Measurements from ENCODE around the gene NEK4. TPM values are rescaled to one million over a fixed set of nuclear protein-coding genes. Genes with fewer than 3 reads are reported as not detected.

The NEK4 gene
- total and polyA plus RNA-seq, 10 of the 15 experiments (the other 5 are each of a cell fraction or from before 2014, with no cell fraction given): 7.0 to 29.1 (median 16.4) TPM

DNA sequence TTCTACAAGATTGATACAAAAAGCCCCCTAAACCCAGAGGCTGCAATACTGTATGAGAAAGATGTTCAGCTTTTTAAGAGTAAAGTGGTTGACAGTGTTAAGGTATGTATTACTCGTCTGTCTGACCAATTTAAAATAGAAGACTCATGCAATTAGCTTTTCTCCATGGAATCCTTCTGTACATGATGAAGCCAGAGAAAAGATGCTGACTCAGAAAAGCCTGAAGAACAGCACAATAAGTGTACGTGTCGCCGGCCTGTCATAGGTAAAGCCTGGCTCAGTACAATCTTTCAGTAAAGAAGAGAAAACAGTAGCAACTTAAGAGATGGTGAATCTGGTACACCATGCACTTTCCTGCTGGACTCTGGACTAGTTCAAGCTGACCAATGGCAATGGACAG lies 16.4 kb downstream of the NEK4 start:
- no peak overlapping the region for H3K27ac ChIP-seq (ENCODE audit: control insufficient read depth, insufficient read depth)
- 84% methylated on average over 4 of the region's 4 CpGs for WGBS (ENCODE audit: insufficient coverage, insufficient replicate concordance, low lambda C conversion rate, missing lambda C conversion rate)
- no peaks in the 10 kb centered on the region for H4K20me1 ChIP-seq (ENCODE audit: control insufficient read depth, insufficient read depth)
- no peaks in the 10 kb centered on the region; a peak in 3 of 4 replicates for H3K36me3 ChIP-seq (ENCODE audit: control insufficient read depth in 2 of 2, insufficient read depth in 2 of 2, low read length in 1 of 2)
- H3K4me1 ChIP-seq (ENCODE audit: control insufficient read depth, insufficient read depth, low read length): peaks cover 3% of the 10 kb centered on the region; the same call in 1 of the 2 replicates
- no peak overlapping the region for H2AFZ ChIP-seq (ENCODE audit: control insufficient read depth, low read depth, low read length)
- H3K27me3 ChIP-seq (replicated peaks in 1 of 2; ENCODE audit: control insufficient read depth in 2 of 2, insufficient read depth in 2 of 2, low read length in 1 of 2): no peaks in the 10 kb centered on the region
- no peaks in the 10 kb centered on the region for H3K79me2 ChIP-seq (ENCODE audit: control insufficient read depth, insufficient read depth, low read length)
- ChIA-PET RAD21 (ENCODE audit: unreplicated experiment) (interaction anchor here (1.0 kb wide), 1 partner anchor 58 kb away, joined by 3 read pairs; no protein-coding TSS in a partner anchor), CTCF (interaction anchor here (1.7 kb wide), 1 partner anchor 11 kb away, joined by 4 read pairs; no protein-coding TSS in a partner anchor), SMC1A (ENCODE audit: uncharacterized antibody, unreplicated experiment) (no interaction called here), POLR2A (interaction anchor here (0.7 kb wide), 1 partner anchor 22 kb away, joined by 4 read pairs; no protein-coding TSS in a partner anchor)
- no peak overlapping the region for H3K9ac ChIP-seq (ENCODE audit: control insufficient read depth, insufficient read depth, low read length)
- in situ Hi-C loops (cut with MboI): no loop called here
- BruUV-seq (replicated peaks): no TSS peak
- ATAC-seq (no peak), FAIRE-seq (no peak), DNase-seq (ENCODE audit: low read depth, low spot score) (no peak)
- H3K9me3 ChIP-seq (replicated peaks; ENCODE audit: control insufficient read depth, insufficient read depth, low read length): no peaks in the 10 kb centered on the region
- no peak overlapping the region for H3K4me3 ChIP-seq
- TF ChIP-seq TCF3 (IDR thresholded peaks at IDR 0.05; ENCODE audit: borderline replicate concordance, insufficient read depth, low read depth, low read length): no peak
- intact Hi-C loops (cut with micrococcal nuclease; ENCODE audit: unreplicated experiment): no loop called here
- no peak overlapping the region for H3K4me2 ChIP-seq (ENCODE audit: control insufficient read depth, insufficient read depth)

DNA sequence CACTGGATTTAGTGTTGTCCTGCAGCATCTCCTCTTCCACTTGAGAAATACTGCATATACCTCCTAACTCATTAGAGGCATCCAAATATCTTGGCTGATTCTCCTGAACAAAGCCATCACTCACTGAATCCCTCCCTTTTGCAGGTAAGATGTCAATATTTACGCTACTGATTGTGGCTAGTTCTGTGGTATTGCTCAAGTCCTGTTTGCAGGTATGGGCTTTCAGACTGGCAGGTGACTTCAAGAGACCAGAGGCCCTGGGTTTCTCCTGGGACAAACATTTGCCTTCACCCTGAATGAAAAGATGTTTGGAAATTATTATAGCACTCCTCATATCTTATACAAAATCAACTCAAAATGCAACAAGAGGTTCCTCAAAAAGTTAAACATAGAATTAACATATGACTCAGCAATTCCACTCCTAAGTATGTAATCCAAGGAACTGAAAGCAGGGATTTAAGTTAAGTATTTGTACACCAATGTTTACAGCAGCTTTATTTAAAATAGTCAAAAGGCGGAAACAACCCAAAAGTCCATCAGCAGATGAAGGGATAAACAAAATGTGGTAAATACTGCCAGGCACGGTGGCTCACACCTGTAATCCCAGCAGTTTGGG lies 18.6 kb downstream of the NEK4 start:
- BruUV-seq (replicated peaks): no TSS peak
- Histone ChIP-seq H4K20me1 (ENCODE audit: control insufficient read depth, insufficient read depth) (no peaks in the 10 kb centered on the region), H3K4me3 (no peak overlapping the region), H3K36me3 (ENCODE audit: control insufficient read depth in 2 of 2, insufficient read depth in 2 of 2, low read length in 1 of 2) (peaks cover 0 to 6% of the 10 kb centered on the region in 2 experiments; a peak in 3 of 4 replicates), H3K79me2 (ENCODE audit: control insufficient read depth, insufficient read depth, low read length) (no peaks in the 10 kb centered on the region), H3K27ac (ENCODE audit: control insufficient read depth, insufficient read depth) (no peak overlapping the region), H3K4me2 (ENCODE audit: control insufficient read depth, insufficient read depth) (no peak overlapping the region), H3K9me3 (replicated peaks; ENCODE audit: control insufficient read depth, insufficient read depth, low read length) (no peaks in the 10 kb centered on the region), H2AFZ (ENCODE audit: control insufficient read depth, low read depth, low read length) (no peak overlapping the region), H3K9ac (ENCODE audit: control insufficient read depth, insufficient read depth, low read length) (no peak overlapping the region), H3K4me1 (ENCODE audit: control insufficient read depth, insufficient read depth, low read length) (peaks cover 3% of the 10 kb centered on the region; the same call in 1 of the 2 replicates), H3K27me3 (replicated peaks in 1 of 2; ENCODE audit: control insufficient read depth in 2 of 2, insufficient read depth in 2 of 2, low read length in 1 of 2) (no peaks in the 10 kb centered on the region)
- SMC1A ChIA-PET (ENCODE audit: uncharacterized antibody, unreplicated experiment): no interaction called here
- in situ Hi-C loops (cut with MboI) (no loop called here), intact Hi-C loops (cut with micrococcal nuclease; ENCODE audit: unreplicated experiment) (no loop called here)
- POLR2A ChIA-PET: no interaction called here
- CTCF ChIA-PET: no interaction called here
- RAD21 ChIA-PET (ENCODE audit: unreplicated experiment): no interaction called here
- 100% methylated on average over 3 of the region's 3 CpGs for WGBS (ENCODE audit: insufficient coverage, insufficient replicate concordance, low lambda C conversion rate, missing lambda C conversion rate)
- DNase-seq (ENCODE audit: low read depth, low spot score) (no peak), ATAC-seq (no peak), FAIRE-seq (no peak)
- TF ChIP-seq BRCA1 (IDR thresholded peaks at IDR 0.05; ENCODE audit: low read depth, low read length) (no peak), NBN (IDR thresholded peaks at IDR 0.05) (no peak), NR2F1 (conservative IDR thresholded peaks at IDR 0.05) (no peak), HSF1 (IDR thresholded peaks at IDR 0.05; ENCODE audit: low read depth, low read length) (no peak), ZNF622 (IDR thresholded peaks at IDR 0.05) (no peak), CTCF (IDR thresholded peaks at IDR 0.05 in 2 of 3, conservative IDR thresholded peaks at IDR 0.05 in 1 of 3; ENCODE audit: control insufficient read depth in 2 of 3, extremely low read depth in 1 of 3, insufficient read depth in 1 of 3, low read depth in 3 of 3, low read length in 3 of 3) (no peak), MLLT1 (IDR thresholded peaks at IDR 0.05) (no peak), ZNF274 (IDR thresholded peaks at IDR 0.05; ENCODE audit: insufficient read depth, insufficient read length) (no peak), CBX5 (IDR thresholded peaks at IDR 0.05; ENCODE audit: low read depth) (no peak), ZSCAN29 (IDR thresholded peaks at IDR 0.05) (no peak), SREBF1 (IDR thresholded peaks at IDR 0.05; ENCODE audit: low read length) (no peak)

Measured in GM12878 (cell line).